Aorta (tissue), 5 donors: ENCODE results near the gene SERP1. TPM values are rescaled to one million over a fixed set of nuclear protein-coding genes. Genes with fewer than 3 reads are reported as not detected.

ENCODE experiments used
- ATAC-seq: fragments of 200-7000 bp; cut with Tn5 transposase; one replicate; pipeline ENCODE4 v1.9.1; 2022; ENCODE audit warnings: moderate library complexity; ENCODE audit not compliant: low FRiP score
- DNase-seq, 2 donors: peaks; one replicate each; pipeline ENCODE4 v3.0.0-alpha.2; 2020
- H3K27ac ChIP-seq, 2 donors: one replicate each; pipeline ENCODE4 v1.5.1; 2013; ENCODE audit warnings: low read length in 2 of 2, mild to moderate bottlenecking in 2 of 2, moderate library complexity in 2 of 2, control low read depth in 1 of 2, inconsistent platforms in 1 of 2, low read depth in 1 of 2
- H3K27me3 ChIP-seq, 2 donors: one replicate each; pipeline ENCODE4 v1.6.1; 2013; ENCODE audit warnings: control low read depth in 1 of 2, low read length in 1 of 2, mild to moderate bottlenecking in 1 of 2, moderate library complexity in 1 of 2; ENCODE audit not compliant: insufficient read depth in 2 of 2, control insufficient read depth in 1 of 2
- H3K36me3 ChIP-seq, 2 donors: one replicate each; pipeline ENCODE4 v1.6.1; 2013; ENCODE audit warnings: control low read depth in 1 of 2, low read length in 1 of 2, mild to moderate bottlenecking in 1 of 2; ENCODE audit not compliant: insufficient read depth in 2 of 2, control insufficient read depth in 1 of 2
- H3K4me1 ChIP-seq, 2 donors: one replicate each; pipeline ENCODE4 v1.6.1; 2013; ENCODE audit warnings: low read length in 2 of 2, control low read depth in 1 of 2, mild to moderate bottlenecking in 1 of 2, moderate library complexity in 1 of 2; ENCODE audit not compliant: insufficient read depth in 2 of 2, control insufficient read depth in 1 of 2
- H3K4me3 ChIP-seq, 2 donors: one replicate each; pipeline ENCODE4 v1.5.1; 2013; ENCODE audit warnings: low read length in 2 of 2, control low read depth in 1 of 2, mild to moderate bottlenecking in 1 of 2
- H3K9me3 ChIP-seq: one replicate; pipeline ENCODE4 v1.6.1; 2013; ENCODE audit warnings: mild to moderate bottlenecking, low read length; ENCODE audit not compliant: control insufficient read depth
- WGBS, 2 donors: extraction: QIAGEN DNeasy Blood & Tissue Kit; methylation state at CpG; one replicate each; pipeline ENCODE4 v1.1.7; 2013; 5-methylcytosine and 5-hydroxymethylcytosine counted together
- intact Hi-C, 2 donors: fragments of 100-400 bp; cut with DNase I; formaldehyde crosslinking; loops; one replicate each; pipeline versions ENCODE4 v1.14.2 to v1.15.0; 2022
- long read RNA-seq, 2 donors: library from polyadenylated mRNA; unstranded; transcript quantifications; one replicate each; pipeline ENCODE4 v2.0.0, GENCODE V29; 2020 to 2021
- polyA plus RNA-seq, 2 donors: library from polyadenylated mRNA; stranded (reverse); fragments of 200-250 nt; gene quantifications; one replicate each; pipeline ENCODE4 v1.2.3, GENCODE V29; 2013
- total RNA-seq, 2 donors: library from RNA; stranded (reverse); fragmentation: NEBNext Ultra II Directional; extraction: Animal tissue kit (Norgen Biotek cat#: 25700); gene quantifications; one replicate each; pipeline ENCODE4 v1.2.1, GENCODE V29; 2021
- donor health status: healthy with polysubstance abuse.
- donor health status: Bipolar disorder and iron deficiency.
- donor health status: DM: no; HTN: no; CAD: no.
- donor health status: DM: no; HTN: no; CAD: no.
- donor health status: DM: yes; HTN: yes; CAD: no.

SERP1 gene
- 10 to 100 TPM; 74.4 to 78.8 TPM for total RNA-seq
- 10 to 100 TPM; 71.9 to 92.9 TPM for polyA plus RNA-seq
- long read RNA-seq, donor 1, transcript SERP1-201 (3 exons, 3,171 nt), result major isoform, 213 of 254 reads
- long read RNA-seq, donor 1, transcript SERP1-208 (2 exons, 830 nt), result minor isoform, 12 of 254 reads
- long read RNA-seq, donor 1, transcript SERP1-206 (2 exons, 1,596 nt), result minor isoform, 5 of 254 reads
- long read RNA-seq, donor 1, partial matches to known transcripts, result 4 of 254 reads
- long read RNA-seq, donor 1, other reads (novel, unspliced or antisense), result 18 of 254 reads
- long read RNA-seq, donor 2, transcript SERP1-201 (3 exons, 3,171 nt), result major isoform, 95 of 118 reads
- long read RNA-seq, donor 2, partial matches to known transcripts, result 0 of 118 reads
- long read RNA-seq, donor 2, other reads (novel, unspliced or antisense), result 21 of 118 reads

GRCh38 chr3:150546226-150547044 is at the start of gene SERP1, which contains the start of gene EIF2A:
Gene SERP1, minus strand, starts transcription at chr3:150546496. Its CDS starts 361 bp downstream, at chr3:150546135.
Gene EIF2A, plus strand, starts transcription at chr3:150546787. Its CDS starts 16 bp downstream, at chr3:150546803.
- intact Hi-C loops, result loop anchor here in 1 of 2 donors (2.0 to 10.0 kb wide), 4 partner anchors 56 to 216 kb away; partner anchors contain the start of genes ERICH6, SELENOT, SIAH2 and TSC22D2
- WGBS, 2 donors, result 0% methylated on average over 85 to 86 of the region's 86 CpGs
- Histone ChIP-seq H3K4me1 (peaks cover 0 to 6% of the 10 kb centered on the region in 2 donors), H3K27ac (peak within 1 kb of the TSS; percentile 61 to 89), H3K36me3 (no peaks in the 10 kb centered on the region), H3K4me3 (peak within 1 kb of the TSS; percentile 90 to 95), H3K27me3 (no peaks in the 10 kb centered on the region), H3K9me3 (no peaks in the 10 kb centered on the region)
- DNase-seq (peak; percentile 99), ATAC-seq (peak; percentile 99)

GRCh38 chr3:150594150-150594549 is 47.9 kb upstream of the SERP1 start:
- DNase-seq (no peak), ATAC-seq (no peak)
- intact Hi-C loops, result no loop called here
- Histone ChIP-seq H3K36me3 (no peaks in the 10 kb centered on the region), H3K27ac (no peak overlapping the region), H3K9me3 (no peaks in the 10 kb centered on the region), H3K27me3 (no peaks in the 10 kb centered on the region), H3K4me1 (no peaks in the 10 kb centered on the region), H3K4me3 (no peak overlapping the region)
- WGBS, 2 donors, result 85 to 87% methylated on average over 4 of the region's 4 CpGs

GRCh38 chr3:150589759-150590158 is 43.5 kb upstream of the SERP1 start:
- no peak for DNase-seq
- no peak for ATAC-seq

GRCh38 chr3:150588027-150588830 is 41.9 kb upstream of the SERP1 start:
- no peak for ATAC-seq
- no peaks in the 10 kb centered on the region for H3K27me3 ChIP-seq
- no peak overlapping the region for H3K27ac ChIP-seq
- peaks cover 3 to 4% of the 10 kb centered on the region in 2 donors for H3K36me3 ChIP-seq
- intact Hi-C loops, result no loop called here
- no peaks in the 10 kb centered on the region for H3K4me1 ChIP-seq
- WGBS, 2 donors, result 65 to 68% methylated on average over 9 of the region's 9 CpGs
- H3K9me3 ChIP-seq, result no peaks in the 10 kb centered on the region
- no peak for DNase-seq
- H3K4me3 ChIP-seq, result no peak overlapping the region

More at GRCh38 chr3:150589759-150590158, 43.5 kb upstream of the SERP1 start:
- H3K36me3 ChIP-seq, result peaks cover 3 to 4% of the 10 kb centered on the region in 2 donors
- intact Hi-C loops, result no loop called here
- no peaks in the 10 kb centered on the region for H3K9me3 ChIP-seq
- H3K4me3 ChIP-seq, result no peak overlapping the region
- WGBS, 2 donors, result 68 to 79% methylated on average over 6 of the region's 6 CpGs
- no peaks in the 10 kb centered on the region for H3K27me3 ChIP-seq
- no peak overlapping the region for H3K27ac ChIP-seq
- H3K4me1 ChIP-seq, result no peaks in the 10 kb centered on the region

DNA sequence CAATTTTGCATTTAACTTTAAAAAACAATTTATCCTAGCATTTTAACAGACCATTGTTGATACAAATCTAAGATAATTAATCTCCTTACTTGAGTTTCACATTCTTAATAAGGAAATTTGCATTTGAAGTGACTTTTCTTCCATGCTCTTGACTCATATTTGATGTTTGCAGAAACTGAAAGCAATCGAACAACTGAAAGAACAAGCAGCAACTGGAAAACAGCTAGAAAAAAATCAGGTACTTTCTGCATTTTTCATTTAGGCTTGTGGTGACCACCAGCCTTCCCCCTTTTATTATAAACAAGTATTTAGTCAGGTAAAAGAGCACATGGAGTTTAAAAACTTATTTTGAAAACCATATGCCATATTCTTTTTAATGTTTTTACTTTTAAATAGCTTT is 36.7 kb upstream of the SERP1 start:
- Histone ChIP-seq H3K9me3 (no peaks in the 10 kb centered on the region), H3K27me3 (no peaks in the 10 kb centered on the region), H3K4me3 (no peak overlapping the region), H3K4me1 (no peaks in the 10 kb centered on the region), H3K36me3 (peaks cover 3 to 4% of the 10 kb centered on the region in 2 donors), H3K27ac (no peak overlapping the region)
- DNase-seq, result no peak
- WGBS, 2 donors, result 76 to 87% methylated on average over 1 of the region's 1 CpG
- no peak for ATAC-seq
- intact Hi-C loops, result no loop called here

DNA sequence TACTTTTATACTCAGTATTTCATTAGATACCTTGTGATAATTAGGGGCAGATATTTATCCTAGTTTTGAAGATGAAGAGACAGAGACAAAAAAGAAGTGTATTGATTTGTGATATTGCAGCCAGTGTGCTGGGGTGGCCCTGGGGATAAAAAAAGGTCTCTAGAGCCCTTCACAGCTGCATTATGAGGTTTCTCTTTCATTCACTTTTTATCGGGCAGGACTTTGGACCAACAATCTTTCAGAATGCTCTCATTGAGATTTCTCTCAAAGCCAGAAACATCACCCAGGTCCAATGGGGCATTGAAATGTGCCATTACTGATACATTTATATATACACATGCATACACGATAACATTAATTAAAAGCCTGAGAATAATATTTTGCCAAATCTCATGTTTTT is 36.3 kb upstream of the SERP1 start:
- Histone ChIP-seq H3K27ac (no peak overlapping the region), H3K4me3 (no peak overlapping the region), H3K27me3 (no peaks in the 10 kb centered on the region), H3K9me3 (no peaks in the 10 kb centered on the region), H3K36me3 (peaks cover 3 to 4% of the 10 kb centered on the region in 2 donors), H3K4me1 (no peaks in the 10 kb centered on the region)
- intact Hi-C loops, result no loop called here
- WGBS, 2 donors, result 81 to 86% methylated on average over 2 of the region's 2 CpGs
- DNase-seq (no peak), ATAC-seq (no peak)

DNA sequence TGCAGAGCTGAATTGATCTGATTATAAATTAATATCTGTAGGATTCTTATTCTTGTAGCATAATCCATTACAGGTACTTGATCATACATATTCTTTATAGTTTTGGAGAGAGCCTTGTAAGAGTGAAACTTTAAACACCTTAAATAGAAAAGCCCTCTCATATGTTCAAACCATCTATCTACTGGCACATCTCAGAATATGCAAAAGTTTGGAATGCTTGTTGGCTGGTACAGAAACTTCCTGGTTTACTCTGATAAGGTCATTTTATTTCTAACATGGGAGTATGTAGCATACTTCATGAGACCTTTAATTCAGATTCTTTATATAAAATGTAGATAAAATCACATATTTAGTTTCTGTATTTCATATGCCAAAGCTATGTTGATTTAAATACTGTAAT is 34.9 kb upstream of the SERP1 start:
- Histone ChIP-seq H3K36me3 (peaks cover 3 to 5% of the 10 kb centered on the region in 2 donors), H3K9me3 (no peaks in the 10 kb centered on the region), H3K27ac (no peak overlapping the region), H3K4me3 (no peak overlapping the region), H3K4me1 (no peaks in the 10 kb centered on the region), H3K27me3 (no peaks in the 10 kb centered on the region)
- intact Hi-C loops, result no loop called here
- ATAC-seq (no peak), DNase-seq (no peak)

DNA sequence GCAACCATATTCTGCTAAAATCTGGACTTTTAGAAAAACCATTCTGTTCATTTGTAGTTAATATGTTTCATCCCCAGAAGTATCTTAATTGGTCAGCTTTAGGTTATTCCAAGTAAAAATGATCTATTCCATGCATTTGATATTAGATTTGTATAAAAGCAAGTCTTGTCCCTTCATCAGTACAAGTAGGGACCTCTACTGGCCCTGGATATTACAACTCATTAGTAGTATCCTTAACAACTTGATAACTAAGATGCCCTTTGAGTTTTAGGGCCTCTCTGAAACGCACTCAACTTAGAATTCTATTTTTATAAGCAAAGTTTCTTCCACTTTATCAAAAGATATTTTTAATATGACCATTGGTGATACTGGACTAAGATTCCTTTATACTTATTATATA is 31.6 kb upstream of the SERP1 start:
- ATAC-seq, result no peak
- Histone ChIP-seq H3K4me3 (no peak overlapping the region), H3K27me3 (no peaks in the 10 kb centered on the region), H3K4me1 (no peaks in the 10 kb centered on the region), H3K27ac (no peak overlapping the region), H3K9me3 (no peaks in the 10 kb centered on the region), H3K36me3 (peaks cover 0 to 2% of the 10 kb centered on the region in 2 donors)
- 14 to 32% methylated on average over 1 of the region's 1 CpG for WGBS, 2 donors
- no peak for DNase-seq
- intact Hi-C loops, result no loop called here
